Ascending aorta (tissue), 2 donors: ENCODE data around the gene PTPRN2. TPM values are rescaled to one million over a fixed set of nuclear protein-coding genes. Genes with fewer than 3 reads are reported as not detected.

Experiments used
- DNase-seq, 2 donors: peaks; one replicate each; pipeline ENCODE4 v3.0.0-alpha.2; 2019; ENCODE audit warnings: low spot score in 2 of 2
- H3K27ac ChIP-seq, 2 donors: fragments of 200-600 bp; sonication (generic); one replicate each; pipeline ENCODE4 v1.5.1; 2016 to 2017; ENCODE audit warnings: mild to moderate bottlenecking in 1 of 2
- H3K27me3 ChIP-seq: fragments of 200-600 bp; sonication (generic); one replicate; pipeline ENCODE4 v1.5.1; 2017
- H3K36me3 ChIP-seq, 2 donors: fragments of 200-600 bp; sonication (generic); one replicate each; pipeline ENCODE4 v1.5.1; 2016
- H3K4me1 ChIP-seq, 2 donors: fragments of 200-600 bp; sonication (generic); one replicate each; pipeline ENCODE4 v1.5.1; 2016 to 2017; ENCODE audit warnings: mild to moderate bottlenecking in 1 of 2
- H3K4me3 ChIP-seq, 2 donors: fragments of 200-600 bp; sonication (generic); one replicate each; pipeline ENCODE4 v1.5.1; 2016 to 2017; ENCODE audit warnings: mild to moderate bottlenecking in 1 of 2
- H3K9me3 ChIP-seq, 2 donors: fragments of 200-600 bp; sonication (generic); one replicate each; pipeline ENCODE4 v1.5.1; 2016
- intact Hi-C: fragments of 100-400 bp; cut with DNase I; formaldehyde crosslinking; loops from one replicate; pipeline ENCODE4 v1.15.1; 2023
- total RNA-seq: library from RNA; depleted of rRNA; stranded (reverse); fragments of >200 nt; gene quantifications from one replicate; pipeline ENCODE4 v1.1.0, GENCODE V29; 2016
- TF ChIP-seq, protein P1 (sequence below), 3 experiments: fragments of 200-600 bp in 2 of 3; fragments of 450-650 bp in 1 of 3; sonication (generic) in 2 of 3; IDR thresholded peaks; one replicate each; pipeline ENCODE4 v1.5.1; 2016 to 2019; ENCODE audit warnings: antibody characterized with exemption in 3 of 3, mild to moderate bottlenecking in 1 of 3, moderate library complexity in 1 of 3

PTPRN2 gene
- total RNA-seq, 1 donor from 2014 or later: 7.3 TPM

DNA sequence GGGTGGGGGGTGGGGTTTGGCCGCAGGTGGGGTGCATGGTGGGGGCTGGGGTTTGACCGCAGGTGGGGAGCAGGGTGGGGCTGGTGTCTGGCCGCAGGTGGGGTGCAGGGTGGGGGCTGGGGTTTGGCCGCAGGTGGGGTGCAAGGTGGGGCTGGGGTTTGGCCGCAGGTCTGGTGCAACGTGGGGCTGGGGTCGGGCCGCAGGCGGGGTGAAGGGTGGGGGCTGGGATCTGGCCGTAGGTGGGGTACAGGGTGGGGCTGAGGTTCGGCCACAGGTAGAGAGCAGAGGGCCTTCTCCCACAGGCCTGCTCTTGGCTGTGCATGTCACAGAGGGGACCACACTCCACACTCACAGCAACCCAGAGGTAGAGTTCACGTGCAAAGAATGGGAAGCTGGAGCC is 586.6 kb downstream of the PTPRN2 start:
- intact Hi-C loops: no loop called here
- H3K9me3 ChIP-seq: no peaks in the 10 kb centered on the region
- H3K4me3 ChIP-seq: no peak overlapping the region
- H3K27ac ChIP-seq: no peak overlapping the region
- TF ChIP-seq, protein P1, sequence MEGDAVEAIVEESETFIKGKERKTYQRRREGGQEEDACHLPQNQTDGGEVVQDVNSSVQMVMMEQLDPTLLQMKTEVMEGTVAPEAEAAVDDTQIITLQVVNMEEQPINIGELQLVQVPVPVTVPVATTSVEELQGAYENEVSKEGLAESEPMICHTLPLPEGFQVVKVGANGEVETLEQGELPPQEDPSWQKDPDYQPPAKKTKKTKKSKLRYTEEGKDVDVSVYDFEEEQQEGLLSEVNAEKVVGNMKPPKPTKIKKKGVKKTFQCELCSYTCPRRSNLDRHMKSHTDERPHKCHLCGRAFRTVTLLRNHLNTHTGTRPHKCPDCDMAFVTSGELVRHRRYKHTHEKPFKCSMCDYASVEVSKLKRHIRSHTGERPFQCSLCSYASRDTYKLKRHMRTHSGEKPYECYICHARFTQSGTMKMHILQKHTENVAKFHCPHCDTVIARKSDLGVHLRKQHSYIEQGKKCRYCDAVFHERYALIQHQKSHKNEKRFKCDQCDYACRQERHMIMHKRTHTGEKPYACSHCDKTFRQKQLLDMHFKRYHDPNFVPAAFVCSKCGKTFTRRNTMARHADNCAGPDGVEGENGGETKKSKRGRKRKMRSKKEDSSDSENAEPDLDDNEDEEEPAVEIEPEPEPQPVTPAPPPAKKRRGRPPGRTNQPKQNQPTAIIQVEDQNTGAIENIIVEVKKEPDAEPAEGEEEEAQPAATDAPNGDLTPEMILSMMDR (IDR thresholded peaks at IDR 0.05): no peak
- no peaks in the 10 kb centered on the region for H3K4me1 ChIP-seq
- DNase-seq: no peak
- H3K36me3 ChIP-seq: no peaks in the 10 kb centered on the region
- no peaks in the 10 kb centered on the region for H3K27me3 ChIP-seq

DNA sequence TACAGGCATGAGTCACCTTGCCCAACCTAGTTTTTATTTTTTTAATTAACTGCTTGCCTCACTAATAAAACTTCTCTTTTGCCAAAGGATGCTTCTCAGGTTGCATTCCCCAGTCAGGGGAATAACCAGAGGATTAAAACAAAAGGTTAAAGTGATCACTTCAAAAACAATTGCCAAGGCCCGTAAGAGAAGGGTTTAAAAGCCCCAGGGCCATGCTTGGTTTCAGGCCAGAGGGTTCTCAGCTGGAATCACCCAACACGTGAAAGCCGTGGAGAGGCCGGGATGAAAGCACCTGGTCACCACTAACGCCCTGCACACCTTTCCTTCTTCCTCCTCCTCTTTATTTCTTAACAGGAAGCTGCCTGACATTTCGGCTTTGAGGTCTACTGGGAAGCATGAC is 587.5 kb downstream of the PTPRN2 start:
- H3K9me3 ChIP-seq: no peaks in the 10 kb centered on the region
- DNase-seq: no peak
- TF ChIP-seq, protein P1 (IDR thresholded peaks at IDR 0.05): no peak
- no peaks in the 10 kb centered on the region for H3K4me1 ChIP-seq
- no peak overlapping the region for H3K27ac ChIP-seq
- no peaks in the 10 kb centered on the region for H3K36me3 ChIP-seq
- intact Hi-C loops: no loop called here
- H3K4me3 ChIP-seq: no peak overlapping the region
- H3K27me3 ChIP-seq: no peaks in the 10 kb centered on the region

DNA sequence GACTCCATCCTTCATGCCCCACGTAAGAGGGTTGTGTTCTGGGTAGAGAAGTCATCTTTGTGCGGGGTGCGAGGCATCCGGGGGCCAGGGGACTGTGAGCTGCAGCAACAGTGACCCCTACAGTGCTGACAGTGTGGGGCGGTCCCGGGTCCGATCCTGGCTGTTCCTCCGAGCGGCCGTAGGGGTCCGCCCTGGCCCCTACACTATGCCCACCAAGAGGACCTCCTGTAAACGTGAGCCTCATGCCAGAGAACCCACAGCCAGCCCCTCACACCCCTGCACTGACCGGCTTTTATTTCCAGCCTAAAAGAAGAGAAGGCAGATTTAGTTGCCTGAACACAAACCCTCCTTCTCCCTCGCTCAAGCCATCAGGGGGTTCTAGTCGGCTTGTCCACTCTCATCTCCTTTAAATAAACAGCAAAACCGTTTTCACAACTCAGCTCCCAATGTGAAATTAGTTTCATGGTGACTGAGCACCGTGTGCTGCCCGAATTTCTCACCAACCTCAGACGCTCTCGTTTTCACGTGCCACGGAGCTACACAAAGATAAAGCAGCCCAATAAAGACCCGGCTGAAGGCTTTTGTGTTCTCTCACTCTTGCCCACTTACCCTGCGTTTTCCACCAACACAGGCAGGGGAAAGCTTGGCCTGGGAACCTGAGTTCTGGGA is 588.6 kb downstream of the PTPRN2 start:
- Histone ChIP-seq H3K4me1 (no peaks in the 10 kb centered on the region), H3K36me3 (no peaks in the 10 kb centered on the region), H3K9me3 (no peaks in the 10 kb centered on the region), H3K27ac (no peak overlapping the region), H3K27me3 (no peaks in the 10 kb centered on the region), H3K4me3 (no peak overlapping the region)
- intact Hi-C loops: no loop called here
- TF ChIP-seq, protein P1 (IDR thresholded peaks at IDR 0.05): no peak
- DNase-seq: no peak

DNA sequence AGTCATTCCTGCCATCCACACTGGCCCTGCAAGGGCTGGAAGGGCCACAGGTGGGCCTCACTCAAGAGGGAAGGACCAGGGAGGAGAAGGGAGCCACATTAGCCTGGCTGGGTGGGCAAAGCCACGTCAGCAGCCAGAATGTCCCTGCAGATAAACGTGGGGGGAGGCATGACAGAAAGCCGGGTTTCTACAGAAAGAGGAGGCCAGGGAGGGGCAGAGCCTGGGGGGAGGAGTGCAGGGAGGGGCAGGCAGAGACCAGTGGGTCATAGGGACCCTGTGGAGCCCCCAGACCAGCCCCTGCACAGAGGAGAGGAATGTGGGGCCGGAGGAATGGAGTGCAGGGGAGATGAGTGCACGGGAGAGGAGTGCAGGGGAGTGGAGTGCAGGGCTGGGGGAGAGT is 590.2 kb downstream of the PTPRN2 start:
- no peaks in the 10 kb centered on the region for H3K4me1 ChIP-seq
- TF ChIP-seq, protein P1 (IDR thresholded peaks at IDR 0.05): no peak
- H3K9me3 ChIP-seq: no peaks in the 10 kb centered on the region
- H3K27me3 ChIP-seq: no peaks in the 10 kb centered on the region
- no peak overlapping the region for H3K4me3 ChIP-seq
- DNase-seq: no peak
- intact Hi-C loops: no loop called here
- no peaks in the 10 kb centered on the region for H3K36me3 ChIP-seq
- no peak overlapping the region for H3K27ac ChIP-seq

DNA sequence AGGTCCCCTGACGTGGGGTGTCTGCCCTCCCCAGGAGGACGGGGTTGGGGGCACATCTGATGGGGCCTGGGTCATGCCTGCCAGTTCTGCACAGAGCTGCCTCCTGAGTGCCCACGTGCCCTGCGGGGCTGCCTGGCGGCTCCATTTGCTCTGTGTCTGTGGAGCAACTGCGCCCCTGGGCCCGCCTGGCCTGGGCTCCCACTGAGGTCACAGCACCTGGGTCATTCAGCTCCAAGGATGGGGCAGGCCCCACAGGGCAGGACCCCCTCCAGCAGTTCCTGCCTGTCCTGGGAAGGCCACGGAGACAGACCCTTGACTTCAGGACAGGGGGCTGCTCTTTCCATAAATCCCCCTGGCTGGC is 590.6 kb downstream of the PTPRN2 start:
- Histone ChIP-seq H3K4me1 (no peaks in the 10 kb centered on the region), H3K27me3 (no peaks in the 10 kb centered on the region), H3K9me3 (no peaks in the 10 kb centered on the region), H3K27ac (no peak overlapping the region), H3K36me3 (no peaks in the 10 kb centered on the region), H3K4me3 (no peak overlapping the region)
- TF ChIP-seq, protein P1 (IDR thresholded peaks at IDR 0.05): no peak
- DNase-seq: no peak
- intact Hi-C loops: no loop called here
